Astrocyte (in vitro differentiated cells and primary cell): ENCODE measurements around the gene SDF2L1. TPM values are rescaled to one million over a fixed set of nuclear protein-coding genes. Genes with fewer than 3 reads are reported as not detected.

Source experiments
- DNase-seq: peaks from one replicate; pipeline ENCODE4 v3.0.0-alpha.2; 2010; ENCODE audit warnings: low read depth
- FAIRE-seq: peaks from 2 replicates; lab custom pipeline; 2011; peaks lifted over from hg19 to GRCh38; lab: Jason Lieb, UNC
- H2AFZ ChIP-seq: 2 replicates; pipeline ENCODE4 v1.6.0; 2012; ENCODE audit warnings: low read depth, low read length, inconsistent platforms
- H3K27ac ChIP-seq: 2 replicates; pipeline ENCODE4 v1.5.1; 2011; ENCODE audit warnings: low read depth, low read length, inconsistent platforms
- H3K27me3 ChIP-seq: 2 replicates; pipeline ENCODE4 v1.6.0; 2011; ENCODE audit warnings: low read length, inconsistent platforms; ENCODE audit not compliant: insufficient read depth
- H3K36me3 ChIP-seq: 2 replicates; pipeline ENCODE4 v1.5.1; 2011; ENCODE audit warnings: low read length, inconsistent platforms; ENCODE audit not compliant: insufficient read depth
- H3K4me1 ChIP-seq: 2 replicates; pipeline ENCODE4 v1.5.1; 2011; ENCODE audit warnings: low read length, inconsistent platforms; ENCODE audit not compliant: insufficient read depth
- H3K4me2 ChIP-seq: 2 replicates; pipeline ENCODE4 v1.6.0; 2012; ENCODE audit warnings: low read length, inconsistent platforms
- H3K4me3 ChIP-seq: 2 replicates; pipeline ENCODE4 v1.5.1; 2011; ENCODE audit warnings: low read depth, mild to moderate bottlenecking, low read length, inconsistent platforms; ENCODE audit not compliant: insufficient read depth
- H3K79me2 ChIP-seq: 2 replicates; pipeline ENCODE4 v1.6.0; 2012; ENCODE audit warnings: mild to moderate bottlenecking, low read length, inconsistent platforms; ENCODE audit not compliant: insufficient read depth
- H3K9ac ChIP-seq: 2 replicates; pipeline ENCODE4 v1.6.0; 2012; ENCODE audit warnings: mild to moderate bottlenecking, low read length, inconsistent platforms
- H3K9me3 ChIP-seq: 2 replicates; pipeline ENCODE4 v1.5.1; 2012; ENCODE audit warnings: low read depth, mild to moderate bottlenecking, low read length, inconsistent platforms; ENCODE audit not compliant: insufficient read depth
- H4K20me1 ChIP-seq: 2 replicates; pipeline ENCODE4 v1.6.0; 2012; ENCODE audit warnings: low read length, inconsistent platforms; ENCODE audit not compliant: insufficient read depth
- H3K27ac Mint-ChIP-seq: one replicate; pipeline ENCODE4 v1.8.0; 2021; ENCODE audit warnings: mild to moderate bottlenecking, mixed read lengths; ENCODE audit not compliant: unreplicated experiment
- H3K27me3 Mint-ChIP-seq: one replicate; pipeline ENCODE4 v1.8.0; 2021; ENCODE audit warnings: low read depth, mixed read lengths; ENCODE audit not compliant: unreplicated experiment
- H3K36me3 Mint-ChIP-seq: one replicate; pipeline ENCODE4 v1.8.0; 2021; ENCODE audit warnings: low read depth, mixed read lengths; ENCODE audit not compliant: unreplicated experiment
- H3K4me1 Mint-ChIP-seq: one replicate; pipeline ENCODE4 v1.8.0; 2021; ENCODE audit warnings: low read depth, mixed read lengths; ENCODE audit not compliant: unreplicated experiment
- H3K4me3 Mint-ChIP-seq: one replicate; pipeline ENCODE4 v1.8.0; 2021; ENCODE audit warnings: mild to moderate bottlenecking, moderate library complexity, mixed read lengths; ENCODE audit not compliant: unreplicated experiment
- H3K9me3 Mint-ChIP-seq: one replicate; pipeline ENCODE4 v1.8.0; 2021; ENCODE audit warnings: mild to moderate bottlenecking, mixed read lengths; ENCODE audit not compliant: unreplicated experiment
- CTCF ChIP-seq: IDR thresholded peaks from 2 replicates; pipeline ENCODE4 v1.5.1; 2011; ENCODE audit warnings: low read depth, mild to moderate bottlenecking, inconsistent platforms, low read length, moderate library complexity; ENCODE audit not compliant: insufficient read depth
- EZH2 ChIP-seq: IDR thresholded peaks from 2 replicates; pipeline ENCODE4 v1.6.1; 2012; ENCODE audit warnings: mild to moderate bottlenecking, low read length, inconsistent platforms; ENCODE audit not compliant: insufficient read depth
- total RNA-seq: library from RNA; stranded (reverse); gene quantifications from 2 replicates; pipeline ENCODE4 v1.2.1, GENCODE V29; 2021

The SDF2L1 gene
- total RNA-seq, 1 donor from 2014 or later = 49.5 TPM

- Histone ChIP-seq H3K27me3 (no peaks in the 10 kb centered on the region), H3K4me2 (no peak overlapping the region), H3K36me3 (peaks cover 4% of the 10 kb centered on the region), H3K9me3 (no peaks in the 10 kb centered on the region), H3K79me2 (peaks cover 91% of the 10 kb centered on the region), H2AFZ (no peak overlapping the region), H4K20me1 (peaks cover 92% of the 10 kb centered on the region), H3K9ac (no peak overlapping the region), H3K4me1 (peaks cover 3% of the 10 kb centered on the region), H3K4me3 (no peak overlapping the region), H3K27ac (no peak overlapping the region)
- H3K27ac Mint-ChIP-seq = no peak overlapping the region
- no peak overlapping the region for H3K4me3 Mint-ChIP-seq
- H3K36me3 Mint-ChIP-seq = peaks cover 14% of the 10 kb centered on the region
- no peaks in the 10 kb centered on the region for H3K9me3 Mint-ChIP-seq
- no peak for FAIRE-seq
- DNase-seq = no peak
- H3K4me1 Mint-ChIP-seq = peaks cover 24% of the 10 kb centered on the region
- TF ChIP-seq EZH2 (no peak), CTCF (no peak)
- no peaks in the 10 kb centered on the region for H3K27me3 Mint-ChIP-seq
These were observed 21.1 kb upstream of the SDF2L1 start for GRCh38 chr22:21621025-21621424.

- H3K27me3 Mint-ChIP-seq = no peaks in the 10 kb centered on the region
- no peak overlapping the region for H3K27ac Mint-ChIP-seq
- H3K36me3 Mint-ChIP-seq = peaks cover 16% of the 10 kb centered on the region
These were observed 19.8 kb upstream of the SDF2L1 start for GRCh38 chr22:21622011-21622918.

More at GRCh38 chr22:21622011-21622918, 19.8 kb upstream of the SDF2L1 start:
- Histone ChIP-seq H3K79me2 (peaks cover 93% of the 10 kb centered on the region), H3K4me1 (peaks cover 3% of the 10 kb centered on the region), H3K9ac (no peak overlapping the region), H3K4me3 (no peak overlapping the region), H2AFZ (no peak overlapping the region), H3K4me2 (no peak overlapping the region), H4K20me1 (peaks cover 94% of the 10 kb centered on the region), H3K27me3 (no peaks in the 10 kb centered on the region), H3K27ac (no peak overlapping the region), H3K36me3 (peaks cover 4% of the 10 kb centered on the region), H3K9me3 (no peaks in the 10 kb centered on the region)
- no peak for TF ChIP-seq EZH2
- TF ChIP-seq CTCF = no peak
- Mint-ChIP-seq H3K4me1 (peaks cover 31% of the 10 kb centered on the region), H3K4me3 (peak overlapping the region; percentile 40), H3K9me3 (no peaks in the 10 kb centered on the region)
- DNase-seq (no peak), FAIRE-seq (no peak)
